Esophagus muscularis mucosa (tissue), 4 donors: Measurements from ENCODE around the gene IVL. TPM values are rescaled to one million over a fixed set of nuclear protein-coding genes. Genes with fewer than 3 reads are reported as not detected.

ENCODE experiments used
- DNase-seq: peaks from one replicate; pipeline ENCODE4 v3.0.0-alpha.2; 2017; ENCODE audit errors: extremely low spot score
- H3K27ac ChIP-seq, 4 donors: fragments of 200-600 bp; sonication (generic); replicated peaks in 1 of 4; 1 replicate in 3 of 4; 2 replicates in 1 of 4; pipeline ENCODE4 v1.5.1; 2016 to 2019; ENCODE audit warnings: mild to moderate bottlenecking in 1 of 4
- H3K27me3 ChIP-seq, 4 donors: fragments of 200-600 bp; sonication (generic); one replicate each; pipeline versions ENCODE4 v1.5.1 to v1.6.0; 2016 to 2019
- H3K36me3 ChIP-seq, 4 donors: fragments of 200-600 bp; sonication (generic); one replicate each; pipeline ENCODE4 v1.5.1; 2016 to 2019
- H3K4me1 ChIP-seq, 4 donors: fragments of 200-600 bp; sonication (generic); one replicate each; pipeline ENCODE4 v1.5.1; 2016 to 2019
- H3K4me3 ChIP-seq, 4 donors: fragments of 200-600 bp; sonication (generic); 1 replicate in 2 of 4; 2 replicates in 2 of 4; pipeline ENCODE4 v1.5.1; 2016 to 2019; ENCODE audit warnings: mild to moderate bottlenecking in 4 of 4, moderate library complexity in 1 of 4
- H3K9me3 ChIP-seq, 4 donors: fragments of 200-600 bp; sonication (generic); 1 replicate in 3 of 4; 2 replicates in 1 of 4; pipeline ENCODE4 v1.5.1; 2016 to 2019
- CTCF ChIP-seq, 3 experiments: fragments of 200-600 bp in 2 of 3; fragments of 450-650 bp in 1 of 3; sonication (generic) in 2 of 3; IDR thresholded peaks; one replicate each; pipeline ENCODE4 v1.5.1; 2017 to 2019; ENCODE audit warnings: antibody characterized with exemption in 3 of 3, mild to moderate bottlenecking in 2 of 3, moderate library complexity in 1 of 3
- EP300 ChIP-seq: sonication (generic); formaldehyde crosslinking; IDR thresholded peaks from one replicate; pipeline ENCODE4 v1.6.1; 2017; ENCODE audit warnings: antibody characterized with exemption
- POLR2A ChIP-seq: fragments of 450-650 bp; IDR thresholded peaks from one replicate; pipeline ENCODE4 v1.6.1; 2017; ENCODE audit warnings: antibody characterized with exemption, moderate library complexity, mild to moderate bottlenecking, low read depth
- POLR2AphosphoS5 ChIP-seq, 2 donors: sonication (generic); formaldehyde crosslinking; IDR thresholded peaks; one replicate each; pipeline ENCODE4 v1.6.1; 2017; ENCODE audit warnings: antibody characterized with exemption in 2 of 2
- WGBS: methylation state at CpG from one replicate; pipeline ENCODE4 v1.1.5; 2018; 5-methylcytosine and 5-hydroxymethylcytosine counted together
- intact Hi-C: fragments of 100-400 bp; cut with DNase I; formaldehyde crosslinking; loops from one replicate; pipeline ENCODE4 v1.15.1; 2023
- total RNA-seq, 4 donors: library from RNA; depleted of rRNA; stranded (reverse); fragments of >200 nt; gene quantifications; one replicate each; pipeline versions ENCODE4 v1.1.0 to v1.2.1, GENCODE V29; 2016

The IVL gene
- total RNA-seq = not detected

- no peak within 1 kb of the TSS for H3K4me3 ChIP-seq
Observed at GRCh38 chr1:152907686-152908601, at the start of gene IVL. Gene IVL, plus strand, starts transcription at chr1:152908546. Its CDS starts 1,252 bp downstream, at chr1:152909798.

GRCh38 chr1:152859696-152860095 is 48.6 kb upstream of the IVL start, which contains the start of gene LCE7A:
Gene LCE7A, plus strand, starts transcription at chr1:152859996. Its CDS starts 702 bp downstream, at chr1:152860698.
- WGBS = 73% methylated on average over 3 of the region's 3 CpGs
- H3K36me3 ChIP-seq = no peaks in the 10 kb centered on the region
- DNase-seq = peak; percentile 55
- H3K9me3 ChIP-seq = no peaks in the 10 kb centered on the region
- H3K27me3 ChIP-seq = no peaks in the 10 kb centered on the region
- peaks cover 0 to 33% (median 23%) of the 10 kb centered on the region in 4 donors for H3K4me1 ChIP-seq
- no peak within 1 kb of the TSS for H3K27ac ChIP-seq
- no peak within 1 kb of the TSS for H3K4me3 ChIP-seq
- intact Hi-C loops = no loop called here
- no peak for TF ChIP-seq EP300
- TF ChIP-seq POLR2AphosphoS5 (IDR thresholded peaks at IDR 0.05) = no peak
- no peak for TF ChIP-seq POLR2A
- no peak for TF ChIP-seq CTCF (IDR thresholded peaks at IDR 0.05)

More at GRCh38 chr1:152907686-152908601, at the start of gene IVL:
- WGBS = 75% methylated on average over 4 of the region's 4 CpGs
- H3K27ac ChIP-seq = no peak within 1 kb of the TSS
- intact Hi-C loops = no loop called here
- peaks cover 0 to 12% (median 0%) of the 10 kb centered on the region in 4 donors for H3K27me3 ChIP-seq
- peak; percentile 90 for DNase-seq
- no peaks in the 10 kb centered on the region for H3K36me3 ChIP-seq
- TF ChIP-seq POLR2AphosphoS5 (IDR thresholded peaks at IDR 0.05) = no peak
- TF ChIP-seq CTCF (IDR thresholded peaks at IDR 0.05) = no peak
- no peak for TF ChIP-seq EP300
- no peak for TF ChIP-seq POLR2A
- peaks cover 0 to 7% (median 0%) of the 10 kb centered on the region in 4 donors for H3K4me1 ChIP-seq
- H3K9me3 ChIP-seq = no peaks in the 10 kb centered on the region

GRCh38 chr1:152860129-152860528 is 48.2 kb upstream of the IVL start:
- Histone ChIP-seq H3K4me1 (peaks cover 0 to 33% (median 23%) of the 10 kb centered on the region in 4 donors), H3K4me3 (no peak overlapping the region), H3K27me3 (no peaks in the 10 kb centered on the region), H3K27ac (no peak overlapping the region), H3K36me3 (no peaks in the 10 kb centered on the region), H3K9me3 (no peaks in the 10 kb centered on the region)
- WGBS = 81% methylated on average over 3 of the region's 3 CpGs
- TF ChIP-seq EP300 (no peak), POLR2AphosphoS5 (IDR thresholded peaks at IDR 0.05) (no peak)
- DNase-seq = peak; percentile 45
- intact Hi-C loops = no loop called here

GRCh38 chr1:152861374-152861773 is 47.0 kb upstream of the IVL start:
- no peak overlapping the region for H3K4me3 ChIP-seq
- H3K9me3 ChIP-seq = no peaks in the 10 kb centered on the region
- H3K4me1 ChIP-seq = peaks cover 0 to 33% (median 23%) of the 10 kb centered on the region in 4 donors
- H3K27me3 ChIP-seq = no peaks in the 10 kb centered on the region
- 84% methylated on average over 4 of the region's 4 CpGs for WGBS
- H3K36me3 ChIP-seq = no peaks in the 10 kb centered on the region
- intact Hi-C loops = no loop called here
- no peak overlapping the region for H3K27ac ChIP-seq
- no peak for TF ChIP-seq CTCF (IDR thresholded peaks at IDR 0.05)
- no peak for TF ChIP-seq POLR2A
- no peak for TF ChIP-seq EP300
- no peak for TF ChIP-seq POLR2AphosphoS5 (IDR thresholded peaks at IDR 0.05)
- peak; percentile 68 for DNase-seq

- Histone ChIP-seq H3K4me3 (no peak overlapping the region), H3K4me1 (peaks cover 0 to 33% (median 23%) of the 10 kb centered on the region in 4 donors), H3K36me3 (no peaks in the 10 kb centered on the region), H3K27ac (no peak overlapping the region), H3K9me3 (no peaks in the 10 kb centered on the region), H3K27me3 (no peaks in the 10 kb centered on the region)
- no peak for DNase-seq
- intact Hi-C loops = no loop called here
- TF ChIP-seq CTCF (IDR thresholded peaks at IDR 0.05) = no peak
- TF ChIP-seq EP300 = no peak
- no peak for TF ChIP-seq POLR2A
- TF ChIP-seq POLR2AphosphoS5 (IDR thresholded peaks at IDR 0.05) = no peak
Observed at GRCh38 chr1:152864443-152864842, 43.9 kb upstream of the IVL start.
